GM12891 (cell line): ENCODE results near the gene ACER3.

Source experiments
- POLR2A ChIP-seq: IDR thresholded peaks from 2 replicates; pipeline ENCODE4 v1.6.1; 2011; ENCODE audit warnings: low read depth, low read length, control low read depth
- TAF1 ChIP-seq: IDR thresholded peaks from 2 replicates; pipeline ENCODE4 v1.6.1; 2011; ENCODE audit warnings: low read depth, low read length, control low read depth

GRCh38 chr11:76822406-76822805 lies 38.3 kb upstream of the ACER3 start:
- TF ChIP-seq TAF1: no peak
- no peak for TF ChIP-seq POLR2A
